ENCODE measurements around the gene SLC26A2. TPM values are rescaled to one million over a fixed set of nuclear protein-coding genes. Genes with fewer than 3 reads are reported as not detected.

Gene SLC26A2
- total and polyA plus RNA-seq, 2 donors (not counting 1 experiment from before 2014, with no cell fraction given), result 2.1 to 13.2 TPM

GRCh38 chr5:149940941-149941644 lies 19.5 kb upstream of the SLC26A2 start:
- no peak for ATAC-seq (ENCODE audit: low read depth)
- Histone ChIP-seq H3K27ac (ENCODE audit: low read length in 2 of 2) (no peak overlapping the region), H3K27me3 (replicated peaks in 1 of 4; ENCODE audit: control extremely low read depth in 1 of 4, control insufficient read depth in 3 of 4, insufficient read depth in 4 of 4, low read length in 3 of 4) (no peaks in the 10 kb centered on the region), H3K4me2 (replicated peaks; ENCODE audit: low read depth, low read length, poor library complexity, severe bottlenecking) (no peak overlapping the region), H3K9ac (ENCODE audit: low read length) (no peak overlapping the region), H2AFZ (ENCODE audit: insufficient read depth, low read depth, low read length, poor library complexity, severe bottlenecking) (no peak overlapping the region), H3K9me3 (ENCODE audit: control extremely low read depth in 1 of 3, control insufficient read depth in 2 of 3, insufficient read depth in 1 of 3, low read length in 2 of 3) (no peaks in the 10 kb centered on the region), H3K4me3 (ENCODE audit: control extremely low read depth in 1 of 5, extremely low read depth in 1 of 5, insufficient read depth in 1 of 5, low read depth in 2 of 5, low read length in 4 of 5) (no peak overlapping the region), H3K36me3 (replicated peaks in 1 of 2; ENCODE audit: control extremely low read depth in 1 of 2, control insufficient read depth in 1 of 2, extremely low read depth in 1 of 2, insufficient read depth in 2 of 2, low read length in 1 of 2) (no peaks in the 10 kb centered on the region), H4K20me1 (ENCODE audit: control insufficient read depth, insufficient read depth, low read length, poor library complexity, severe bottlenecking) (no peaks in the 10 kb centered on the region), H3K4me1 (ENCODE audit: control insufficient read depth in 2 of 2, insufficient read depth in 2 of 2, low read length in 2 of 2) (no peaks in the 10 kb centered on the region), H3K79me2 (ENCODE audit: control insufficient read depth, insufficient read depth, low read length) (no peaks in the 10 kb centered on the region)
- 96% methylated on average over 5 of the region's 5 CpGs for WGBS (ENCODE audit: insufficient coverage)
- no peak for DNase-seq
- POLR2A ChIA-PET, result no interaction called here
- TF ChIP-seq CTCF (IDR thresholded peaks at IDR 0.05), result no peak
- no peak for TF ChIP-seq EZH2 (IDR thresholded peaks at IDR 0.05; ENCODE audit: borderline replicate concordance, insufficient read depth, low read depth, low read length, poor library complexity, severe bottlenecking)
- no peak overlapping the region for H3K27ac Mint-ChIP-seq
- intact Hi-C loops (cut with micrococcal nuclease), result no loop called here
- CTCF ChIA-PET, result no interaction called here
- H3K27me3 Mint-ChIP-seq, result peaks cover 10% of the 10 kb centered on the region
- H3K4me3 Mint-ChIP-seq, result no peak overlapping the region
- H3K9me3 Mint-ChIP-seq (ENCODE audit: insufficient read depth), result no peaks in the 10 kb centered on the region
- no peaks in the 10 kb centered on the region for H3K4me1 Mint-ChIP-seq

GRCh38 chr5:149941795-149942194 lies 18.8 kb upstream of the SLC26A2 start:
- POLR2A ChIA-PET, result no interaction called here
- Mint-ChIP-seq H3K9me3 (ENCODE audit: insufficient read depth) (no peaks in the 10 kb centered on the region), H3K4me1 (no peaks in the 10 kb centered on the region), H3K27ac (no peak overlapping the region), H3K4me3 (no peak overlapping the region), H3K27me3 (peaks cover 12% of the 10 kb centered on the region)
- H3K79me2 ChIP-seq (ENCODE audit: control insufficient read depth, insufficient read depth, low read length), result no peaks in the 10 kb centered on the region
- ATAC-seq (ENCODE audit: low read depth) (no peak), DNase-seq (no peak)
- H3K4me1 ChIP-seq (ENCODE audit: control insufficient read depth in 2 of 2, insufficient read depth in 2 of 2, low read length in 2 of 2), result no peaks in the 10 kb centered on the region
- no peak overlapping the region for H3K27ac ChIP-seq (ENCODE audit: low read length in 2 of 2)
- H2AFZ ChIP-seq (ENCODE audit: insufficient read depth, low read depth, low read length, poor library complexity, severe bottlenecking), result no peak overlapping the region
- TF ChIP-seq EZH2 (IDR thresholded peaks at IDR 0.05; ENCODE audit: borderline replicate concordance, insufficient read depth, low read depth, low read length, poor library complexity, severe bottlenecking) (no peak), CTCF (IDR thresholded peaks at IDR 0.05) (no peak)
- H3K36me3 ChIP-seq (replicated peaks in 1 of 2; ENCODE audit: control extremely low read depth in 1 of 2, control insufficient read depth in 1 of 2, extremely low read depth in 1 of 2, insufficient read depth in 2 of 2, low read length in 1 of 2), result no peaks in the 10 kb centered on the region
- no peaks in the 10 kb centered on the region for H3K27me3 ChIP-seq (replicated peaks in 1 of 4; ENCODE audit: control extremely low read depth in 1 of 4, control insufficient read depth in 3 of 4, insufficient read depth in 4 of 4, low read length in 3 of 4)
- intact Hi-C loops (cut with micrococcal nuclease), result no loop called here
- no peak overlapping the region for H3K9ac ChIP-seq (ENCODE audit: low read length)
- H3K4me2 ChIP-seq (replicated peaks; ENCODE audit: low read depth, low read length, poor library complexity, severe bottlenecking), result no peak overlapping the region
- no peaks in the 10 kb centered on the region for H3K9me3 ChIP-seq (ENCODE audit: control extremely low read depth in 1 of 3, control insufficient read depth in 2 of 3, insufficient read depth in 1 of 3, low read length in 2 of 3)
- 94% methylated on average over 3 of the region's 4 CpGs for WGBS (ENCODE audit: insufficient coverage)
- H4K20me1 ChIP-seq (ENCODE audit: control insufficient read depth, insufficient read depth, low read length, poor library complexity, severe bottlenecking), result no peaks in the 10 kb centered on the region
- no peak overlapping the region for H3K4me3 ChIP-seq (ENCODE audit: control extremely low read depth in 1 of 5, extremely low read depth in 1 of 5, insufficient read depth in 1 of 5, low read depth in 2 of 5, low read length in 4 of 5)
- CTCF ChIA-PET, result no interaction called here

All from B cell (primary cell).